Esophagus squamous epithelium (tissue), 5 donors: Measurements from ENCODE around the gene IGFBP1. TPM values are rescaled to one million over a fixed set of nuclear protein-coding genes. Genes with fewer than 3 reads are reported as not detected.

Experiments
- DNase-seq: peaks from one replicate; lab custom pipeline; 2025; lab: John Stamatoyannopoulos, UW
- H3K27ac ChIP-seq, 4 donors: fragments of 200-600 bp; sonication (generic); one replicate each; pipeline ENCODE4 v1.5.1; 2016 to 2019; ENCODE audit warnings: mild to moderate bottlenecking in 1 of 4
- H3K27me3 ChIP-seq, 4 donors: fragments of 200-600 bp; sonication (generic); 1 replicate in 3 of 4; 2 replicates in 1 of 4; pipeline versions ENCODE4 v1.5.1 to v1.6.0; 2017 to 2021; ENCODE audit warnings: antibody characterized with exemption in 1 of 4
- H3K36me3 ChIP-seq, 3 donors: fragments of 200-600 bp; sonication (generic); one replicate each; pipeline ENCODE4 v1.5.1; 2016 to 2019
- H3K4me1 ChIP-seq, 3 donors: fragments of 200-600 bp; sonication (generic); one replicate each; pipeline ENCODE4 v1.5.1; 2017 to 2019
- H3K4me3 ChIP-seq, 4 donors: fragments of 200-600 bp; sonication (generic); 1 replicate in 3 of 4; 2 replicates in 1 of 4; pipeline ENCODE4 v1.5.1; 2016 to 2019; ENCODE audit warnings: mild to moderate bottlenecking in 2 of 4, moderate library complexity in 1 of 4
- H3K9me3 ChIP-seq, 3 donors: fragments of 200-600 bp; sonication (generic); one replicate each; pipeline ENCODE4 v1.5.1; 2016 to 2019
- POLR2A ChIP-seq, 4 donors: fragments of 450-650 bp; IDR thresholded peaks; one replicate each; pipeline ENCODE4 v1.6.1; 2017; ENCODE audit warnings: antibody characterized with exemption in 4 of 4, mild to moderate bottlenecking in 4 of 4, moderate library complexity in 3 of 4
- WGBS, 2 donors: methylation state at CpG; one replicate each; pipeline ENCODE4 v1.1.5; 2018; 5-methylcytosine and 5-hydroxymethylcytosine counted together
- intact Hi-C: fragments of 100-400 bp; cut with DNase I; formaldehyde crosslinking; loops from one replicate; pipeline ENCODE4 v1.15.0; 2022
- total RNA-seq, 4 donors: library from RNA; depleted of rRNA; stranded (reverse); fragments of >200 nt; gene quantifications; one replicate each; pipeline ENCODE4 v1.1.0, GENCODE V29; 2016
- TF ChIP-seq, protein P1 (sequence below), 6 experiments: fragments of 450-650 bp in 4 of 6; fragments of 200-600 bp in 2 of 6; sonication (generic) in 2 of 6; IDR thresholded peaks; one replicate each; pipeline ENCODE4 v1.5.1; 2016 to 2019; ENCODE audit warnings: antibody characterized with exemption in 6 of 6, mild to moderate bottlenecking in 4 of 6, moderate library complexity in 4 of 6
- donor health status: DM: yes; HTN: yes; CAD: no.

The IGFBP1 gene
- total RNA-seq, 4 donors from 2014 or later = not detected

GRCh38 chr7:45910855-45911254 lies 22.6 kb downstream of the IGFBP1 start:
- H3K4me1 ChIP-seq = no peaks in the 10 kb centered on the region
- WGBS, 2 donors = 87 to 89% methylated on average over 3 of the region's 3 CpGs
- peaks cover 0 to 9% (median 0%) of the 10 kb centered on the region in 3 donors for H3K36me3 ChIP-seq
- no peak for DNase-seq
- no peak for TF ChIP-seq POLR2A (IDR thresholded peaks at IDR 0.05)
- TF ChIP-seq, protein P1, sequence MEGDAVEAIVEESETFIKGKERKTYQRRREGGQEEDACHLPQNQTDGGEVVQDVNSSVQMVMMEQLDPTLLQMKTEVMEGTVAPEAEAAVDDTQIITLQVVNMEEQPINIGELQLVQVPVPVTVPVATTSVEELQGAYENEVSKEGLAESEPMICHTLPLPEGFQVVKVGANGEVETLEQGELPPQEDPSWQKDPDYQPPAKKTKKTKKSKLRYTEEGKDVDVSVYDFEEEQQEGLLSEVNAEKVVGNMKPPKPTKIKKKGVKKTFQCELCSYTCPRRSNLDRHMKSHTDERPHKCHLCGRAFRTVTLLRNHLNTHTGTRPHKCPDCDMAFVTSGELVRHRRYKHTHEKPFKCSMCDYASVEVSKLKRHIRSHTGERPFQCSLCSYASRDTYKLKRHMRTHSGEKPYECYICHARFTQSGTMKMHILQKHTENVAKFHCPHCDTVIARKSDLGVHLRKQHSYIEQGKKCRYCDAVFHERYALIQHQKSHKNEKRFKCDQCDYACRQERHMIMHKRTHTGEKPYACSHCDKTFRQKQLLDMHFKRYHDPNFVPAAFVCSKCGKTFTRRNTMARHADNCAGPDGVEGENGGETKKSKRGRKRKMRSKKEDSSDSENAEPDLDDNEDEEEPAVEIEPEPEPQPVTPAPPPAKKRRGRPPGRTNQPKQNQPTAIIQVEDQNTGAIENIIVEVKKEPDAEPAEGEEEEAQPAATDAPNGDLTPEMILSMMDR (IDR thresholded peaks at IDR 0.05) = no peak
- no peak overlapping the region for H3K27ac ChIP-seq
- no peaks in the 10 kb centered on the region for H3K9me3 ChIP-seq
- no peak overlapping the region for H3K4me3 ChIP-seq
- H3K27me3 ChIP-seq = peaks cover 0 to 4% (median 0%) of the 10 kb centered on the region in 4 donors
- intact Hi-C loops = loop anchor here (10.0 kb wide), 1 partner anchor 1344 kb away; no protein-coding TSS in a partner anchor

DNA sequence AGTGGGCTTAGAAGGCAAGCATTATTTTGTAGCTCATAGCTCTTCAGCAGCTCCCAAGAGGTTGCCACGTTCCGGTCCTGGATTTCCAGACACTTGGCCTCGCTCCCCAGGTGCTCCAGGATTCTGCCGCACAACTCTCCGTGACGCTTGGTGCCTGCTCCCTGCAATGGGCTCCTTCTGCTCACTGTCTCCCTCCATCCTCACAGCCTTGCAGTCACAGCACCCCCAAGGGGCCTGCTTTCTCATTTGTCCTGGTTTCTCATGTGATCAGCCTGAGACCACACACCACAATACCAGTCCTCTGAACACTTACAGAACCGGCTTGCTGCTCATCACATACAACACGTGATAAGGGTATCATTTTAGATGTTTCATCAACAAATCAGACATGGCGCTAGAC lies 23.0 kb downstream of the IGFBP1 start:
- 90 to 94% methylated on average over 9 of the region's 9 CpGs for WGBS, 2 donors
- TF ChIP-seq, protein P1 (IDR thresholded peaks at IDR 0.05) = no peak
- no peak for TF ChIP-seq POLR2A (IDR thresholded peaks at IDR 0.05)
- H3K9me3 ChIP-seq = no peaks in the 10 kb centered on the region
- no peak for DNase-seq
- H3K4me3 ChIP-seq = no peak overlapping the region
- H3K27ac ChIP-seq = no peak overlapping the region
- H3K27me3 ChIP-seq = peaks cover 0 to 9% (median 0%) of the 10 kb centered on the region in 4 donors
- intact Hi-C loops = loop anchor here (10.0 kb wide), 1 partner anchor 1343 kb away; no protein-coding TSS in a partner anchor
- peaks cover 0 to 9% (median 0%) of the 10 kb centered on the region in 3 donors for H3K36me3 ChIP-seq
- no peaks in the 10 kb centered on the region for H3K4me1 ChIP-seq

DNA sequence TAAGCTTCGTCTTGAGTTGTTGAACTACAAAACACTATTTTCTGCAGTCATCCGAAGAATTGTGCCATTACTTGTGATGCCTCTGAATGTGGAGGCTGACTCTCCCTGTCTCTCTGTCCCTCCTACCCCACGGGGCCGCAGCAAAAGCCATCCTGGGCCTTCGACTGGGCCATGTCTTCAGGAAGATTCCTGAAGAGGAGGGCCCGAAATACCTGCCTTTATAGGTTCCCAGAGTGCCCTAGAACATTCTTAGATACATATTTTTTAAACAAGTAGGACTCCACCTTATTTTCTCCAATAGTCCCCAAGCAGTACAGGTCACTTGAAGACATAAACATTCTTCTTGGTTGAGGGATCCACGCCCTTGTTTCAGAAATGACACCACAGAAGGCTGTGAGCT lies 24.7 kb downstream of the IGFBP1 start:
- no peak for DNase-seq
- Histone ChIP-seq H3K27ac (no peak overlapping the region), H3K36me3 (peaks cover 0 to 9% (median 0%) of the 10 kb centered on the region in 3 donors), H3K4me1 (peaks cover 0 to 4% (median 0%) of the 10 kb centered on the region in 3 donors), H3K9me3 (no peaks in the 10 kb centered on the region), H3K4me3 (no peak overlapping the region), H3K27me3 (peaks cover 0 to 14% (median 0%) of the 10 kb centered on the region in 4 donors)
- WGBS, 2 donors = 79 to 87% methylated on average over 6 to 7 of the region's 7 CpGs
- TF ChIP-seq, protein P1 (IDR thresholded peaks at IDR 0.05) = no peak
- no peak for TF ChIP-seq POLR2A (IDR thresholded peaks at IDR 0.05)
- intact Hi-C loops = loop anchor here (10.0 kb wide), 1 partner anchor 1342 kb away; no protein-coding TSS in a partner anchor

GRCh38 chr7:45914911-45915310 lies 26.6 kb downstream of the IGFBP1 start:
- Histone ChIP-seq H3K4me1 (peaks cover 0 to 13% (median 3%) of the 10 kb centered on the region in 3 donors), H3K27ac (no peak overlapping the region), H3K36me3 (peaks cover 0 to 9% (median 0%) of the 10 kb centered on the region in 3 donors), H3K27me3 (peaks cover 0 to 33% (median 6%) of the 10 kb centered on the region in 4 donors), H3K4me3 (no peak overlapping the region), H3K9me3 (no peaks in the 10 kb centered on the region)
- 65 to 91% methylated on average over 3 to 10 of the region's 12 CpGs for WGBS, 2 donors
- no peak for DNase-seq
- intact Hi-C loops = loop anchor here (5.0 to 10.0 kb wide), 2 partner anchors 1262 to 1340 kb away; no protein-coding TSS in a partner anchor
- no peak for TF ChIP-seq POLR2A (IDR thresholded peaks at IDR 0.05)
- TF ChIP-seq, protein P1 (IDR thresholded peaks at IDR 0.05) = no peak

- Histone ChIP-seq H3K4me1 (peaks cover 0 to 20% (median 7%) of the 10 kb centered on the region in 3 donors), H3K36me3 (peaks cover 0 to 9% (median 0%) of the 10 kb centered on the region in 3 donors), H3K9me3 (no peaks in the 10 kb centered on the region), H3K4me3 (no peak overlapping the region), H3K27ac (no peak overlapping the region), H3K27me3 (peaks cover 0 to 40% (median 7%) of the 10 kb centered on the region in 4 donors)
- WGBS, 2 donors = 80 to 84% methylated on average over 3 of the region's 3 CpGs
- TF ChIP-seq, protein P1 (IDR thresholded peaks at IDR 0.05) = no peak
- TF ChIP-seq POLR2A (IDR thresholded peaks at IDR 0.05) = no peak
- intact Hi-C loops = loop anchor here (5.0 to 10.0 kb wide), 2 partner anchors 1262 to 1339 kb away; no protein-coding TSS in a partner anchor
- DNase-seq = no peak
These were observed 27.3 kb downstream of the IGFBP1 start for GRCh38 chr7:45915606-45916005.
